HG02588 (cell line): ENCODE results near the gene SLC35D1.
"Not testable (repeated sequence)": the region's sequence is repeated elsewhere in the genome, so short reads cannot be mapped to it uniquely, and the experiment has no call there.

Experiments
- ATAC-seq: cut with Tn5 transposase; IDR thresholded peaks from one replicate; pipeline ENCODE4 v1.9.1; 2021; ENCODE audit warnings: mild to moderate bottlenecking, moderate library complexity; ENCODE audit not compliant: unreplicated experiment

SLC35D1 gene

DNA sequence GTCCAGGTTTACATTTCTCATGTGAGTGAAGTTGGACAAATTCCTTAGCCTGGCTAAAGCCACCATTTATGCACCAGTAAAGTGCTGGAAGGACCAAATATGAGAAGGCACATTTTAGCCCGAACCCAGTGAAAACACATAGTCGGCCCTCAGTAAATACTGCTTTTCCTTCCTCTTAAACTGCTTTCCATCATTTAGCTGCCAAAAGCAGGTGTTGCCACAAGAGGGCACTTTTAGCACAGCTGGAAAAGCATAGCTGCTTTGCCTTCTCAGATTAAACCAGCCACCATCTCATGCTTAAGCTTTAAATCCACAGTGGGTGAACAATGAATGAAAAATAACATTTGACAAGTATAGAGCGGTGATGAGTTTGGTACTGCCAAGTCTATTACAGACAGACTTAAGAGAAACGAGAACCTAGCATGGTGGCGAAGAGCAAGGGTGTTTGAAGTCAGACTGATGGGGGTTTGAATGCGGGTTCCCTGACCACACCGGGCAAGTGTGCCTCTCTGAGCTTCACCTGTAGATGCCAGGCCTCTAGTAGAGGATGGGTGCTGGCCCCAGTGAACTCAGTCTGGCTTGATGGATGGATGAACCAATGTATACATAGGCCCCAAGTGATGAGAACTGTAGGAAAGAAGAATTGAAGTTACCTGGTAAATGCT is 57.8 kb downstream of the SLC35D1 start:
- no peak for ATAC-seq

DNA sequence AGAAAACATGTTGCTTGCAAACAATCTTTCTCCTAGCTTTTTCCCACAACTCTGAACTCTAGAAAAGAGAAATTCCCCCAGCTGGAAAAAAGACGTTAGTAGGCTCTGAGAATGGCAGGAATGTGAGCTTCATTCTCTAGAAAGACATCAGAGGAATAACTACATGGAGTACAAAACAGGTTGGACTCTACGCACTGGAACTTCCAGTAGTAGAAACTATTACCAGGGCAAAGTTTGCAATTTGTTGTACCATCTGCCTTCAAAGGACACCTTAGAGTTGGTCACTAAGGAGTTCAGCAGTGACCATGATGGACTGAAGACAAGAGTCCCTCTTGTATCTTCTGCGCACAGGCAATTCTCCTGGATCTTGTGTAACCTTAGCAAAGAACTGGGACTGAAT is 60.9 kb downstream of the SLC35D1 start:
- ATAC-seq, result no peak

DNA sequence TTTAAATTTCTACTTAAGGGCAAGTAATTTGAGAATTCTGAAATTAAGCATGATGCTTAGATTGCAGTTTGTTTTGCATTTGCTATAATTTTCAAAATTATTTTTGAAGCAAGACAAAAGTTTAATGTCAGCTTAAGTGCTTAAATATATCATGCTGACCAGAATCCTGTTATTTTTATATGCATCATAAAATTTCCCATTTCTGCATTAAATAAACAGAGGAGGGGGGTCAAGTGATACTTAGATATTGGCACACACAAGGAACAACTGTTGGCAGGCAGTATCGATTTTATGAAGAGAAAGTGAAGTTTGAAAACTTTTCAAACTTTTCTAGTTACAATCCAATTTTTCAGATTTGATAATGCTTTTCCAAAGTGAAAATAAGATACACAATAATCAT is 68.1 kb downstream of the SLC35D1 start:
- no peak for ATAC-seq

DNA sequence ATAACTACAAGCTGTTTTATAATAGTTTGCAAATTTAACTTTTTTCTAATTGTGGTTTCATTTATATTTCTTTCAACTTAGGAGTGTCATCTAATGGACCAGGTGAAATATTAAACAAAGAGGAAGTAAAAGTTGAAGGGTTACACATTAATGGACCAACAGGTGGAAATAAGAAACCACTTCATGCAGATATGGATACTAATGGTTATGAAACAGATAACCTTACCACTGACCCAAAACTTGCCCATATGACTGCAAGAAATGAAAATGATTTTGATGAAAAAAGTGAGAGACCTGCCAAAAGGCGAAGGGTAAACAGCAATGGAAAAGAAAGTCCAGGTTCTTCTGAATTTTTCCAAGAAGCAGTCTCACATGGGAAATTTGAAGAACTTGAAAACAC is 69.5 kb downstream of the SLC35D1 start:
- ATAC-seq, result peak; percentile 95

DNA sequence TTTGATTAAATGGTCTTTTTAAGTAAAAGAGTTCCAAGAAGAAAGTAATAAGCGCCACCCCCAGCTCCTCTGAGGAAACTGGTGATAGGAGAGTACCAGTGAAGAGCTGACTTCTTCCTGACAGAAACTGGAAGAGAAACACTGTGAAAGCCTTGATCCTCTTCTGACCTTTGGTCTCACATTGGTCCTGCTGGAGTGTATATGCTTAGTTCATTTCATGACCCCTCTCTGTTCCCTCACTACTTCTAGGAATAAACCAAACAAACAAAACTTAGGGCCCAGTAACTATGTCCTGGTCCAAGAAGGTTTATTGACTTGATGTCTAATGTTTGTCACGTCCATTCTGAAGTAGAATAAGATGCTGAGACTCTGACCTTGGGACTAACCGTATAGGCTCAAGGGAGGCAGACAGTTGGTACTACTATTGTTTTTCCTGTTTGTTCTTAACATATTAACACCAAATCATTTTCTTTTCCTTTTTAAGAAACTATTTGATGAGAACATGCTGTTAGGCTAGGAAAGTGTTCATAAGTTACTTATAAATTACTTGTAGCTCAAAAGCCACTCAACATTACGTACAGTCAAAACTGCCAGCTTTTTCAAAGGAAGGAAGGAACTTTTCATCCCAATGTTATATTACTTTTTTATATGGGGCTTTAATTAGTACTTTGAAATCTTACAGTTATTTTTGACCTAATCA is 71.2 kb downstream of the SLC35D1 start:
- peak; percentile 44 for ATAC-seq

DNA sequence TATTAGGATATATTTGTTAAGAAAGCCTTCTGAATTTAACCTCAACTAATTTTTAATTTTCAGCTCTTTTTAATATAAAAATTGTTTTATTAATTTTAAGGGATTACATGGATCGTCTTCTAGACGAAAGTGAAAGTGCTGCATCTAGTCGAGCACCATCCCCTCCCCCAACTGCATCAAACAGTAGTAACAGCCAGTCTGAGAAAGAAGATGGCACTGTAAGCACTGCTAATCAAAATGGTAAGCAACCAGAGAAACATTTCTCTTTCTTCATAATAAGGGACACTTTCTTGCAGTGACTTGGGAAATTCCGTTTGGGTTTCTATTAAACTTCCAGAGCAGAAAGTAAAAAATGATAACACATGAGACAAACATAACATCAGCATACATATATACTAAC is 72.3 kb downstream of the SLC35D1 start:
- no peak for ATAC-seq

DNA sequence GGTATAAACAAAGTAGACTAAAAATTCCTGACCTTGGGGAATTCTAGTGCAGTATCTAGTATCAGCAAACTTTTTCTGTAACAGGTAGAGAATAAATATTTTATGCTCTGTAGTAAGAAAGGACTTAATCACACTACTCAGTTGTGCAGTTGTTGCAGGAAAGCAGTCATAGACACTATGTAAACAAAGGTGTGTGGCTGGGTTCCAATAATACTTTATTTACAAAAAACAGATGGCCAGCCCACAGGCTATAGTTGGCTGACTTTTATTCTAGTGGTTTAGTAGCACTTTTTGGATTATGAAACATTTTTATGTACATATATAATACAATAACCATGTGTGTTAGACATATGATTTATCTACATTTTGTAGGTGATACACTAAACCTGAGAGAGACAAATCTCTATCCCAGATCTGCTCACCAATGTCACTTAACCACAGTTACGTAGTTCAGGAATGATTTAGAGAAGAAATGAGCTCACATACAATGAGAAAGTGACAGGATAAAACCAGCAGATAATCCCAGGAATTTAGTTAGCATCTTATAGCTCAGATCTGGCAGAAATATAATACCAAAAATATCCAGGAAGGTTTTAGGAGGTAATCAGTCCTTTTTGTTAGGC is 73.1 kb downstream of the SLC35D1 start:
- ATAC-seq, result no peak

DNA sequence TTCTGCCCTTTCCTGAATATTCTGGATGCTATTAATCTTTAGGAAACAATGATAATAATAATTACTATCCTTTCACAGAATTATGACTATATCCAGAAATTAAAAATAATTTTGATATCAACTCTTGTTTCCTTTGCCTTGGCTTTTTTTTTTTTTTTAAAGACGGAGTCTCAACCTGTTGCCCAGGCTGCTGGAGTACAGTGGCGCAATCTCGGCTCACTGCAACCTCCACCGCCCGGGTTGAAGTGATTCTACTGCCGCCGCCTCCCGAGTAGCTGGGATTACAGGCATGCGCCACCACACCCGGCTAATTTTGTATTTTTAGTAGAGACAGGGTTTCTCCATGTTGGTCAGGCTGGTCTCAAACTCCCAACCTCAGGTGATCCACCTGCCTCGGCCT is 74.3 kb downstream of the SLC35D1 start:
- not testable (repeated sequence) for ATAC-seq

DNA sequence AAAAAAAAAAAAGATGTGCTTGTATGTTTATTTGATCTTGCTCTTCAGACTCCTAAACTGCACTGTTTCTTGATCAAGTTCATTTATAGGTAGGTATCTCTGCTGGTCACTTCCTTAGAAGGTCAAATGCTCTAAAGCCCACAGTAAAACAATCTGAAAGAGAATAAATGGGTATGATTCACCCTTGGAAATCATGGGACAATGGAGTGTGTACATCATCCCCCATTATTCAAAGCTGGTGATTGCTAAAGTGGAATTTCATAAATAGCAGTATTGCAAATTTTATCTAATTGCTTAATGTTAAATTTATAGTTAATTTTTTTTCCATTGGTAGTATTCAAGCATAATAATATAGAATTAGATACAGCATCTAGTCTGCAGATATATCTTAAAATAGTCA is 75.7 kb downstream of the SLC35D1 start:
- ATAC-seq, result no peak

DNA sequence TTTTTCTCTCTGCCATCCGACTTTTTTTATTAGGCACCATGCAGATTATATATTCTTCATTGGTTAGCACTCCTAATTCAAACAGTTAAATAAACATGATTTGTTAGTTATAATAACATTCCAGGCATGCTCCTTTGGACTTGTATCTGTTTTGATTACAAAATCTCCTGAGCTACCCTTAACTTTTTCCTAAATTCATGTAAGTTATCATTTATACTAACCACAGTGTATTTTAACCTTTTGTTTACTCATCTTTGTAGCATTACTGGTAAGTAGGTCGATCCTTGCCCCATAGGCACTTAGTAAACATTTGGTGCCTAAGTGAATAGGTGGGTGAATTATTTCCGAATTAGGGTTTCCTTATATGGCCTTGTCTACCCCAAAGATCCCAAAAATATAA is 85.4 kb downstream of the SLC35D1 start:
- no peak for ATAC-seq

DNA sequence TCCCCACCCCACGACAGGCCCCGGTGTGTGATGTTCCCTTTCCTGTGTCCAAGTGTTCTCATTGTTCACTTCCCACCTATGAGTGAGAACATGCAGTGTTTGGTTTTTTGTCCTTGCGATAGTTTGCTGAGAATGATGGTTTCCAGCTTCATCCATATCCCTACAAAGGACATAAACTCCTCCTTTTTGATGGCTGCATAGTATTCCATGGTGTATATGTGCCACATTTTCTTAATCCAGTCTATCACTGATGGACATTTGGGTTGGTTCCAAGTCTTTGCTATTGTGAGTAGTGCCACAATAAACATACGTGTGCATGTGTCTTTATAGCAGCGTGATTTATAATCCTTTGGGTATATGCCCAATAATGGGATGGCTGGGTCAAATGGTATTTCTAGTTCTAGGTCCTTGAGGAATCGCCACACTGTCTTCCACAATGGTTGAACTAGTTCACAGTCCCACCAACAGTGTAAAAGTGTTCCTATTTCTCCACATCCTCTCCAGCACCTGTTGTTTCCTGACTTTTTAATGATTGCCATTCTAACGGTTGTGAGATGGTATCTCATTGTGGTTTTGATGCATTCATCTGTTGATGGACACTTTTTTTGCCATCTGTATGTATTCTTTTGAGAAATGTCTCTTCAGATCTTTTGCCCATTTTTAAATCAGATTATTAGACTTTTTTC is 87.6 kb downstream of the SLC35D1 start:
- ATAC-seq, result not testable (repeated sequence)

DNA sequence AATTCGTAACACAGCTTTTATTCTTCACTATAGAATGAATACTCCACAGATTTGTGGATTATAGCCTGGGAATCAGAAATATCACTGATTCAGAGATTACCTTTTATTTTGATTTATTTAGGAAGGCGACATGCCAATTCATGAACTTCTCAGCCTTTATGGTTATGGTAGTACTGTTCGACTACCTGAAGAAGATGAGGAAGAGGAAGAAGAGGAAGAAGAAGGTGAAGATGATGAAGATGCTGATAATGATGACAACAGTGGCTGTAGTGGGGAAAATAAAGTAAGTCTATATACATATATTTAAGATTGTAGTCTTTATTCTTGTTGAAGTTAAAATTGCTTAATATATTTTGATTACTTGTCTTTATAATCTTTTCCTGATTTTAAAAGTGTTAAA is 96.0 kb downstream of the SLC35D1 start:
- no peak for ATAC-seq

DNA sequence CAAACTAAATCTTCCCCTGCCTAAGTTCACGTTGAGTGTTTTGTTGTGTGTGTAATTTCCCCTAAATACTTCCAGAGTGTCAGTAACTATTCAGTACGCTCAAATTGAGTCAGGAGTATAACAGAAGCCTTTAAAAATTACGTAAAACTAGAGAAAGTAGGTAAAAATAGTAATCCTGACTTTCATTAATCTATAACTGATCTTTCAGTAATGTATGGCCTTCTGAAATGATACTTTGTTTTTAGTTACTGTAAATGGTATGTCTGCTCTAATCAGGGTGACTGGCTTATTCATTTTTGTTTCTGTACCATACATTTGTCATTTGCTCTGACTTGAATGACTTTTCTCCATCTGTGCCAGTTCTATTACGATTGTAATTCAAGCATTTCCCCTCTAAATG is 99.7 kb downstream of the SLC35D1 start:
- peak; percentile 79 for ATAC-seq

DNA sequence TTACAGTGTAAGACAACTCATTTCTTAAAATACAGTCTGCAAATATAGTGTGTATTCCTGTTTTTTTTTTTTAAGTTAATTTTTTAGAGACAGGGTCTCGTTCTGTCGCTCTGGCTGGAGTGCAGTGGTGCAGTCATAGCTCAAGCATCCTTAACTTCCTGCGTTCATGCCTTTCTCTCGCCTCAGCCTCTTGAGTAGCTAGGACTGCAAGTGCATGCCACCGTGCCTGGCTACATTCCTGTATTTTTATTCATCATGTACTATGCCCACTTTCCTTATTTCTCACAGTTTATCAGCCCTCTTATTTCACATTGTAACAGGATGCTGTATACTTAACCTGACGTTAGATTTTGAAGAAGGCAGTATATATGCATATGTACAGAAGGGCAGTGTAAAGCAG is 102.4 kb downstream of the SLC35D1 start:
- ATAC-seq, result no peak
